Astrocyte (in vitro differentiated cells and primary cell): ENCODE measurements around the gene AGPAT4. TPM values are rescaled to one million over a fixed set of nuclear protein-coding genes. Genes with fewer than 3 reads are reported as not detected.

ENCODE experiments used
- DNase-seq: peaks from one replicate; pipeline ENCODE4 v3.0.0-alpha.2; 2010; ENCODE audit warnings: low read depth
- FAIRE-seq: peaks from 2 replicates; lab custom pipeline; 2011; peaks lifted over from hg19 to GRCh38; lab: Jason Lieb, UNC
- H2AFZ ChIP-seq: 2 replicates; pipeline ENCODE4 v1.6.0; 2012; ENCODE audit warnings: low read depth, low read length, inconsistent platforms
- H3K27ac ChIP-seq: 2 replicates; pipeline ENCODE4 v1.5.1; 2011; ENCODE audit warnings: low read depth, low read length, inconsistent platforms
- H3K27me3 ChIP-seq: 2 replicates; pipeline ENCODE4 v1.6.0; 2011; ENCODE audit warnings: low read length, inconsistent platforms; ENCODE audit not compliant: insufficient read depth
- H3K36me3 ChIP-seq: 2 replicates; pipeline ENCODE4 v1.5.1; 2011; ENCODE audit warnings: low read length, inconsistent platforms; ENCODE audit not compliant: insufficient read depth
- H3K4me1 ChIP-seq: 2 replicates; pipeline ENCODE4 v1.5.1; 2011; ENCODE audit warnings: low read length, inconsistent platforms; ENCODE audit not compliant: insufficient read depth
- H3K4me2 ChIP-seq: 2 replicates; pipeline ENCODE4 v1.6.0; 2012; ENCODE audit warnings: low read length, inconsistent platforms
- H3K4me3 ChIP-seq: 2 replicates; pipeline ENCODE4 v1.5.1; 2011; ENCODE audit warnings: low read depth, mild to moderate bottlenecking, low read length, inconsistent platforms; ENCODE audit not compliant: insufficient read depth
- H3K79me2 ChIP-seq: 2 replicates; pipeline ENCODE4 v1.6.0; 2012; ENCODE audit warnings: mild to moderate bottlenecking, low read length, inconsistent platforms; ENCODE audit not compliant: insufficient read depth
- H3K9ac ChIP-seq: 2 replicates; pipeline ENCODE4 v1.6.0; 2012; ENCODE audit warnings: mild to moderate bottlenecking, low read length, inconsistent platforms
- H3K9me3 ChIP-seq: 2 replicates; pipeline ENCODE4 v1.5.1; 2012; ENCODE audit warnings: low read depth, mild to moderate bottlenecking, low read length, inconsistent platforms; ENCODE audit not compliant: insufficient read depth
- H4K20me1 ChIP-seq: 2 replicates; pipeline ENCODE4 v1.6.0; 2012; ENCODE audit warnings: low read length, inconsistent platforms; ENCODE audit not compliant: insufficient read depth
- H3K27ac Mint-ChIP-seq: one replicate; pipeline ENCODE4 v1.8.0; 2021; ENCODE audit warnings: mild to moderate bottlenecking, mixed read lengths; ENCODE audit not compliant: unreplicated experiment
- H3K27me3 Mint-ChIP-seq: one replicate; pipeline ENCODE4 v1.8.0; 2021; ENCODE audit warnings: low read depth, mixed read lengths; ENCODE audit not compliant: unreplicated experiment
- H3K36me3 Mint-ChIP-seq: one replicate; pipeline ENCODE4 v1.8.0; 2021; ENCODE audit warnings: low read depth, mixed read lengths; ENCODE audit not compliant: unreplicated experiment
- H3K4me1 Mint-ChIP-seq: one replicate; pipeline ENCODE4 v1.8.0; 2021; ENCODE audit warnings: low read depth, mixed read lengths; ENCODE audit not compliant: unreplicated experiment
- H3K4me3 Mint-ChIP-seq: one replicate; pipeline ENCODE4 v1.8.0; 2021; ENCODE audit warnings: mild to moderate bottlenecking, moderate library complexity, mixed read lengths; ENCODE audit not compliant: unreplicated experiment
- H3K9me3 Mint-ChIP-seq: one replicate; pipeline ENCODE4 v1.8.0; 2021; ENCODE audit warnings: mild to moderate bottlenecking, mixed read lengths; ENCODE audit not compliant: unreplicated experiment
- EZH2 ChIP-seq: IDR thresholded peaks from 2 replicates; pipeline ENCODE4 v1.6.1; 2012; ENCODE audit warnings: mild to moderate bottlenecking, low read length, inconsistent platforms; ENCODE audit not compliant: insufficient read depth
- total RNA-seq: library from RNA; stranded (reverse); gene quantifications from 2 replicates; pipeline ENCODE4 v1.2.1, GENCODE V29; 2021
- TF ChIP-seq, protein P1 (sequence below): IDR thresholded peaks from 2 replicates; pipeline ENCODE4 v1.5.1; 2011; ENCODE audit warnings: low read depth, mild to moderate bottlenecking, inconsistent platforms, low read length, moderate library complexity; ENCODE audit not compliant: insufficient read depth

Gene AGPAT4
- total RNA-seq, 1 donor from 2014 or later = 27.2 TPM

GRCh38 chr6:161130967-161131766 lies 142.7 kb downstream of the AGPAT4 start:
- Histone ChIP-seq H3K4me3 (no peak overlapping the region), H3K9ac (no peak overlapping the region), H3K9me3 (peaks cover 3% of the 10 kb centered on the region), H3K27ac (no peak overlapping the region), H3K4me2 (no peak overlapping the region), H3K4me1 (no peaks in the 10 kb centered on the region), H3K36me3 (peaks cover 3% of the 10 kb centered on the region), H2AFZ (no peak overlapping the region), H3K79me2 (no peaks in the 10 kb centered on the region), H3K27me3 (no peaks in the 10 kb centered on the region), H4K20me1 (no peaks in the 10 kb centered on the region)
- Mint-ChIP-seq H3K9me3 (peaks cover 24% of the 10 kb centered on the region), H3K27ac (no peak overlapping the region), H3K36me3 (peaks cover 67% of the 10 kb centered on the region), H3K27me3 (no peaks in the 10 kb centered on the region), H3K4me3 (no peak overlapping the region), H3K4me1 (peaks cover 6% of the 10 kb centered on the region)
- FAIRE-seq (no peak), DNase-seq (no peak)
- TF ChIP-seq, protein P1, sequence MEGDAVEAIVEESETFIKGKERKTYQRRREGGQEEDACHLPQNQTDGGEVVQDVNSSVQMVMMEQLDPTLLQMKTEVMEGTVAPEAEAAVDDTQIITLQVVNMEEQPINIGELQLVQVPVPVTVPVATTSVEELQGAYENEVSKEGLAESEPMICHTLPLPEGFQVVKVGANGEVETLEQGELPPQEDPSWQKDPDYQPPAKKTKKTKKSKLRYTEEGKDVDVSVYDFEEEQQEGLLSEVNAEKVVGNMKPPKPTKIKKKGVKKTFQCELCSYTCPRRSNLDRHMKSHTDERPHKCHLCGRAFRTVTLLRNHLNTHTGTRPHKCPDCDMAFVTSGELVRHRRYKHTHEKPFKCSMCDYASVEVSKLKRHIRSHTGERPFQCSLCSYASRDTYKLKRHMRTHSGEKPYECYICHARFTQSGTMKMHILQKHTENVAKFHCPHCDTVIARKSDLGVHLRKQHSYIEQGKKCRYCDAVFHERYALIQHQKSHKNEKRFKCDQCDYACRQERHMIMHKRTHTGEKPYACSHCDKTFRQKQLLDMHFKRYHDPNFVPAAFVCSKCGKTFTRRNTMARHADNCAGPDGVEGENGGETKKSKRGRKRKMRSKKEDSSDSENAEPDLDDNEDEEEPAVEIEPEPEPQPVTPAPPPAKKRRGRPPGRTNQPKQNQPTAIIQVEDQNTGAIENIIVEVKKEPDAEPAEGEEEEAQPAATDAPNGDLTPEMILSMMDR = no peak
- no peak for TF ChIP-seq EZH2

DNA sequence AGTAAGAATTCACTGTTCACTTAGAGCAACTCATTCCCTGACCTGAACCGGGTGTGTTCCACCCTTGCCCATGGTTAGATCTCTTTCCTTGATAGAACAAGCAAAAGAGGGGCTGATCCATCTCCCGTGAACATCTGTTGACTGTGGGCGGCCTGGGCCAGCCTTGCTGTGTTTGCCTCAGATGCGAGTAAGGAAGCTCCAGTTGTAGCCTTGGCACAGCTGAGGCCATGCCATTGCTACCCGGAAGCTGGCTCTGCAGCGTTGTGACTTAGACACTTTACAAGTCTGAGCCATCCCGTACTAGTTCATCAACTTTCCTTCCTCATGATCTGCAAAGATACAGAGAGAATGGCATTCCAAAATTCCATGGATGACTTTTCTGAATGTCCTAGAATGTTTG lies 143.3 kb downstream of the AGPAT4 start:
- Mint-ChIP-seq H3K27ac (no peak overlapping the region), H3K27me3 (no peaks in the 10 kb centered on the region), H3K4me3 (no peak overlapping the region), H3K4me1 (peaks cover 6% of the 10 kb centered on the region), H3K36me3 (peaks cover 68% of the 10 kb centered on the region), H3K9me3 (peaks cover 27% of the 10 kb centered on the region)
- TF ChIP-seq, protein P1 = no peak
- TF ChIP-seq EZH2 = no peak
- H3K27ac ChIP-seq = no peak overlapping the region
- H3K9ac ChIP-seq = no peak overlapping the region
- H3K4me2 ChIP-seq = no peak overlapping the region
- no peak for DNase-seq
- no peak for FAIRE-seq
- H3K27me3 ChIP-seq = no peaks in the 10 kb centered on the region
- no peaks in the 10 kb centered on the region for H3K4me1 ChIP-seq
- no peak overlapping the region for H3K4me3 ChIP-seq
- H2AFZ ChIP-seq = no peak overlapping the region
- no peaks in the 10 kb centered on the region for H4K20me1 ChIP-seq
- no peaks in the 10 kb centered on the region for H3K79me2 ChIP-seq
- H3K36me3 ChIP-seq = no peaks in the 10 kb centered on the region
- H3K9me3 ChIP-seq = peaks cover 4% of the 10 kb centered on the region

- H3K4me3 Mint-ChIP-seq = no peak overlapping the region
- no peaks in the 10 kb centered on the region for H3K36me3 ChIP-seq
- no peaks in the 10 kb centered on the region for H3K79me2 ChIP-seq
- H3K9ac ChIP-seq = peak overlapping the region; percentile 30
- no peak overlapping the region for H3K4me2 ChIP-seq
- no peak for FAIRE-seq
- H3K27me3 Mint-ChIP-seq = no peaks in the 10 kb centered on the region
- peak overlapping the region; percentile 85 for H3K27ac ChIP-seq
- TF ChIP-seq, protein P1 = no peak
- TF ChIP-seq EZH2 = no peak
- peaks cover 6% of the 10 kb centered on the region for H3K4me1 Mint-ChIP-seq
- peaks cover 4% of the 10 kb centered on the region for H3K9me3 ChIP-seq
- no peaks in the 10 kb centered on the region for H3K4me1 ChIP-seq
- peaks cover 71% of the 10 kb centered on the region for H3K36me3 Mint-ChIP-seq
- peak; percentile 87 for DNase-seq
- peaks cover 33% of the 10 kb centered on the region for H3K9me3 Mint-ChIP-seq
- H4K20me1 ChIP-seq = no peaks in the 10 kb centered on the region
- H2AFZ ChIP-seq = no peak overlapping the region
- no peak overlapping the region for H3K4me3 ChIP-seq
- no peaks in the 10 kb centered on the region for H3K27me3 ChIP-seq
- peak overlapping the region; percentile 71 for H3K27ac Mint-ChIP-seq
Observed at GRCh38 chr6:161128680-161129196, 145.1 kb downstream of the AGPAT4 start.
